Esophagus muscularis mucosa (tissue), 4 donors: ENCODE data around the gene ESR2. TPM values are rescaled to one million over a fixed set of nuclear protein-coding genes. Genes with fewer than 3 reads are reported as not detected.

ENCODE experiments used
- DNase-seq: peaks from one replicate; pipeline ENCODE4 v3.0.0-alpha.2; 2017; ENCODE audit errors: extremely low spot score
- H3K27ac ChIP-seq, 4 donors: fragments of 200-600 bp; sonication (generic); replicated peaks in 1 of 4; 1 replicate in 3 of 4; 2 replicates in 1 of 4; pipeline ENCODE4 v1.5.1; 2016 to 2019; ENCODE audit warnings: mild to moderate bottlenecking in 1 of 4
- H3K27me3 ChIP-seq, 4 donors: fragments of 200-600 bp; sonication (generic); one replicate each; pipeline versions ENCODE4 v1.5.1 to v1.6.0; 2016 to 2019
- H3K36me3 ChIP-seq, 4 donors: fragments of 200-600 bp; sonication (generic); one replicate each; pipeline ENCODE4 v1.5.1; 2016 to 2019
- H3K4me1 ChIP-seq, 4 donors: fragments of 200-600 bp; sonication (generic); one replicate each; pipeline ENCODE4 v1.5.1; 2016 to 2019
- H3K4me3 ChIP-seq, 4 donors: fragments of 200-600 bp; sonication (generic); 1 replicate in 2 of 4; 2 replicates in 2 of 4; pipeline ENCODE4 v1.5.1; 2016 to 2019; ENCODE audit warnings: mild to moderate bottlenecking in 4 of 4, moderate library complexity in 1 of 4
- H3K9me3 ChIP-seq, 4 donors: fragments of 200-600 bp; sonication (generic); 1 replicate in 3 of 4; 2 replicates in 1 of 4; pipeline ENCODE4 v1.5.1; 2016 to 2019
- EP300 ChIP-seq: sonication (generic); formaldehyde crosslinking; IDR thresholded peaks from one replicate; pipeline ENCODE4 v1.6.1; 2017; ENCODE audit warnings: antibody characterized with exemption
- POLR2A ChIP-seq: fragments of 450-650 bp; IDR thresholded peaks from one replicate; pipeline ENCODE4 v1.6.1; 2017; ENCODE audit warnings: antibody characterized with exemption, moderate library complexity, mild to moderate bottlenecking, low read depth
- POLR2AphosphoS5 ChIP-seq, 2 donors: sonication (generic); formaldehyde crosslinking; IDR thresholded peaks; one replicate each; pipeline ENCODE4 v1.6.1; 2017; ENCODE audit warnings: antibody characterized with exemption in 2 of 2
- WGBS: methylation state at CpG from one replicate; pipeline ENCODE4 v1.1.5; 2018; 5-methylcytosine and 5-hydroxymethylcytosine counted together
- intact Hi-C: fragments of 100-400 bp; cut with DNase I; formaldehyde crosslinking; loops from one replicate; pipeline ENCODE4 v1.15.1; 2023
- total RNA-seq, 4 donors: library from RNA; depleted of rRNA; stranded (reverse); fragments of >200 nt; gene quantifications; one replicate each; pipeline versions ENCODE4 v1.1.0 to v1.2.1, GENCODE V29; 2016
- TF ChIP-seq, protein P1 (sequence below), 3 experiments: fragments of 200-600 bp in 2 of 3; fragments of 450-650 bp in 1 of 3; sonication (generic) in 2 of 3; IDR thresholded peaks; one replicate each; pipeline ENCODE4 v1.5.1; 2017 to 2019; ENCODE audit warnings: antibody characterized with exemption in 3 of 3, mild to moderate bottlenecking in 2 of 3, moderate library complexity in 1 of 3

The ESR2 gene
- total RNA-seq, 4 donors from 2014 or later = 0.29 to 0.83 (median 0.42) TPM; not detected in 1

GRCh38 chr14:64234877-64235651 is 59.1 kb downstream of the ESR2 start:
- Histone ChIP-seq H3K9me3 (no peaks in the 10 kb centered on the region), H3K4me3 (no peak overlapping the region), H3K27ac (no peak overlapping the region), H3K27me3 (peaks cover 0 to 2% (median under 1%) of the 10 kb centered on the region in 4 donors), H3K4me1 (peaks cover 0 to 4% (median 0%) of the 10 kb centered on the region in 4 donors), H3K36me3 (peaks cover 0 to 25% (median 6%) of the 10 kb centered on the region in 4 donors)
- WGBS = 73% methylated on average over 17 of the region's 24 CpGs
- intact Hi-C loops = no loop called here
- no peak for DNase-seq
- no peak for TF ChIP-seq POLR2A
- TF ChIP-seq EP300 = no peak
- TF ChIP-seq, protein P1, sequence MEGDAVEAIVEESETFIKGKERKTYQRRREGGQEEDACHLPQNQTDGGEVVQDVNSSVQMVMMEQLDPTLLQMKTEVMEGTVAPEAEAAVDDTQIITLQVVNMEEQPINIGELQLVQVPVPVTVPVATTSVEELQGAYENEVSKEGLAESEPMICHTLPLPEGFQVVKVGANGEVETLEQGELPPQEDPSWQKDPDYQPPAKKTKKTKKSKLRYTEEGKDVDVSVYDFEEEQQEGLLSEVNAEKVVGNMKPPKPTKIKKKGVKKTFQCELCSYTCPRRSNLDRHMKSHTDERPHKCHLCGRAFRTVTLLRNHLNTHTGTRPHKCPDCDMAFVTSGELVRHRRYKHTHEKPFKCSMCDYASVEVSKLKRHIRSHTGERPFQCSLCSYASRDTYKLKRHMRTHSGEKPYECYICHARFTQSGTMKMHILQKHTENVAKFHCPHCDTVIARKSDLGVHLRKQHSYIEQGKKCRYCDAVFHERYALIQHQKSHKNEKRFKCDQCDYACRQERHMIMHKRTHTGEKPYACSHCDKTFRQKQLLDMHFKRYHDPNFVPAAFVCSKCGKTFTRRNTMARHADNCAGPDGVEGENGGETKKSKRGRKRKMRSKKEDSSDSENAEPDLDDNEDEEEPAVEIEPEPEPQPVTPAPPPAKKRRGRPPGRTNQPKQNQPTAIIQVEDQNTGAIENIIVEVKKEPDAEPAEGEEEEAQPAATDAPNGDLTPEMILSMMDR (IDR thresholded peaks at IDR 0.05) = no peak
- TF ChIP-seq POLR2AphosphoS5 (IDR thresholded peaks at IDR 0.05) = no peak

DNA sequence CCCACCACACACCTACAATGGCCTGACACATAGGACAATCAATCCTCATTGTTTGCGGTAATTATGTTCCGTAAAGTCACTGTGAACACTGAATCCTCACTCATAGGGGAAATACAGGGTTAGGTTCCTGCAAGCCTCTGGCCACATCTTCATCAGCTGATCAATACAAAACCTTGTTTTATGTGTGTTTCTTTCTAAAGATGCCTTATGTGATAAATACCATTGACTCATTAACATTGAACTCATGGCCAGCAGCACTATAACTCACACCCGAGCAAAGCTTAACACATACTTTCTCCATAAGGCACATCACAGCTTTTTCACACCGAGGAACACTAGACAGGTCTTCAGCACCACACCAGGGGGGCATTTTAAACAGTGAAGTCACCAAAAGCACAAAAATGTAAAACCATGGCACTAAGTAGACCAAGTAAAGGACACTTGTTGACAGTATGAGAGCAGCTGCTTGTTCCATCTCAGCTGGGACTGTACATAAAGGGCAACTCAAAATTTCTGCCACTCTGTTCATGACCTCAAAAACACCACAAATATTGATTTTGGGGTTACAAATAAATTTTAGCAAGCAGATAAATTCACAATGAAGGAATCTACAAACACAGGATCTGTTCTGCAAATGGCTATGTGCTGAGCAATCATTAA is 60.5 kb downstream of the ESR2 start:
- Histone ChIP-seq H3K36me3 (peaks cover 0 to 36% (median 13%) of the 10 kb centered on the region in 4 donors), H3K4me3 (no peak overlapping the region), H3K4me1 (peaks cover 0 to 4% (median 0%) of the 10 kb centered on the region in 4 donors), H3K27me3 (no peaks in the 10 kb centered on the region), H3K9me3 (no peaks in the 10 kb centered on the region), H3K27ac (no peak overlapping the region)
- TF ChIP-seq, protein P1 (IDR thresholded peaks at IDR 0.05) = no peak
- TF ChIP-seq EP300 (no peak), POLR2A (no peak), POLR2AphosphoS5 (IDR thresholded peaks at IDR 0.05) (no peak)
- 98% methylated on average over 4 of the region's 4 CpGs for WGBS
- intact Hi-C loops = no loop called here
- DNase-seq = no peak

GRCh38 chr14:64232944-64233343 is 61.2 kb downstream of the ESR2 start:
- TF ChIP-seq POLR2A = no peak
- TF ChIP-seq, protein P1 (IDR thresholded peaks at IDR 0.05) = no peak
- no peak for TF ChIP-seq EP300
- no peak for TF ChIP-seq POLR2AphosphoS5 (IDR thresholded peaks at IDR 0.05)
- intact Hi-C loops = no loop called here
- Histone ChIP-seq H3K27ac (no peak overlapping the region), H3K4me3 (no peak overlapping the region), H3K4me1 (peaks cover 0 to 4% (median 0%) of the 10 kb centered on the region in 4 donors), H3K27me3 (no peaks in the 10 kb centered on the region), H3K9me3 (no peaks in the 10 kb centered on the region), H3K36me3 (peaks cover 0 to 44% (median 19%) of the 10 kb centered on the region in 4 donors)
- 93% methylated on average over 9 of the region's 9 CpGs for WGBS
- no peak for DNase-seq

DNA sequence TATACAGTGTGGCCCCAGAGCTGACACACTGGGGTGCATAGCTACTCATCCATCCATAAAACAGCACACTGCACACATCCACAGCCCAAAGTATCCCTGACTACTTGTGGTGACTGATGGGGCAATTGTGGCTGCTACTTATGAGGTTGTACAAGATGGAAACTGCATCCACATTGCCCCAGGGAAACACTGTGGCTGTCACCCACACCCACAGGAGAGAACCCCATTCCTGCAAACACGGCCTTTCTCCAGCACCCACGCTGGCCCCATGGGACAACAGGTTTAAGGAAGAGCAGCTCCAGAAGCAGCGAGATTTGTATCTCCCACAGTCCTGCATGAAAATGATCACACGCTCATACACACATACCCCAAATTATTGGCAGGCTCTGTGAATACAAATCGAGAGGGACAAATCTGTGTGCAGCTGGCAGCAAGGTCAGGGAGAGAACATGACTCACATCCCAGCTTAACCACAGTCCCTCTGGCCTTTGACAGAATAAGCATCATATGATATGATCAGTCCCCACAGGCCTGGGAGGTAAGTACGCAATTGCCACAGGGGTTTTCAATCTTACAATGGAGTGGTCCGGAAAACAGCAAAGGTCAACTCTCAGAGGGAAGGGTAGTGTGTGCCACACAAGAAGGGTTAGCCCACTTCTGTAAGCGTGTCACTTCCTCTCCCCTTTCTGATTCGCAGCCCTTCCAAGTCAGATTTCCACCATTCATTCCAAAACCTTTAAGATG is 61.9 kb downstream of the ESR2 start:
- no peaks in the 10 kb centered on the region for H3K9me3 ChIP-seq
- TF ChIP-seq POLR2AphosphoS5 (IDR thresholded peaks at IDR 0.05) (no peak), POLR2A (no peak), EP300 (no peak)
- TF ChIP-seq, protein P1 (IDR thresholded peaks at IDR 0.05) = no peak
- no peak overlapping the region for H3K4me3 ChIP-seq
- H3K4me1 ChIP-seq = peaks cover 0 to 4% (median 0%) of the 10 kb centered on the region in 4 donors
- DNase-seq = no peak
- no peaks in the 10 kb centered on the region for H3K27me3 ChIP-seq
- H3K36me3 ChIP-seq = peaks cover 4 to 50% (median 25%) of the 10 kb centered on the region in 4 donors
- intact Hi-C loops = no loop called here
- WGBS = 81% methylated on average over 8 of the region's 9 CpGs
- H3K27ac ChIP-seq = no peak overlapping the region
